Mesenchymal stem cell (in vitro differentiated cells and primary cell): ENCODE measurements around the gene SNAP25.

Experiments
- DNase-seq: peaks from one replicate; pipeline ENCODE4 v3.0.0-alpha.2; 2013
- H2AFZ ChIP-seq: one replicate; pipeline ENCODE4 v1.6.1; 2013; ENCODE audit warnings: low read depth, mild to moderate bottlenecking, control low read depth, inconsistent platforms, low read length, moderate library complexity
- H2AK5ac ChIP-seq: 2 replicates; pipeline ENCODE4 v1.6.1; 2013; ENCODE audit warnings: low read length, moderate library complexity, mild to moderate bottlenecking, inconsistent platforms; ENCODE audit not compliant: severe bottlenecking
- H2BK120ac ChIP-seq: one replicate; pipeline ENCODE4 v1.6.1; 2013; ENCODE audit warnings: low read depth, mild to moderate bottlenecking, inconsistent platforms, low read length, moderate library complexity
- H2BK12ac ChIP-seq, 2 experiments: one replicate each; pipeline ENCODE4 v1.6.1; 2013; ENCODE audit warnings: inconsistent platforms in 2 of 2, low read length in 2 of 2, mild to moderate bottlenecking in 2 of 2, moderate library complexity in 2 of 2, control low read depth in 1 of 2
- H2BK15ac ChIP-seq: one replicate; pipeline ENCODE4 v1.6.1; 2013; ENCODE audit warnings: mild to moderate bottlenecking, low read depth, inconsistent platforms; ENCODE audit not compliant: poor library complexity, severe bottlenecking
- H2BK5ac ChIP-seq: 2 replicates; pipeline ENCODE4 v1.6.1; 2013; ENCODE audit warnings: low read depth, mild to moderate bottlenecking, low read length, control low read depth, inconsistent platforms; ENCODE audit not compliant: poor library complexity, severe bottlenecking
- H3K14ac ChIP-seq, 2 experiments: one replicate each; pipeline ENCODE4 v1.6.1; 2013; ENCODE audit warnings: inconsistent platforms in 2 of 2, low read length in 2 of 2, control low read depth in 1 of 2, mild to moderate bottlenecking in 1 of 2, moderate library complexity in 1 of 2
- H3K18ac ChIP-seq, 2 experiments: one replicate each; pipeline ENCODE4 v1.6.1; 2013; ENCODE audit warnings: inconsistent platforms in 2 of 2, low read length in 2 of 2, control low read depth in 1 of 2, low read depth in 1 of 2, mild to moderate bottlenecking in 1 of 2
- H3K23ac ChIP-seq, 2 experiments: one replicate each; pipeline ENCODE4 v1.6.1; 2013; ENCODE audit warnings: inconsistent platforms in 2 of 2, low read length in 2 of 2, mild to moderate bottlenecking in 2 of 2, moderate library complexity in 2 of 2, control low read depth in 1 of 2
- H3K27ac ChIP-seq: 2 replicates; pipeline ENCODE4 v1.5.1; 2013; ENCODE audit warnings: mild to moderate bottlenecking, moderate library complexity, low read length, control low read depth, inconsistent platforms; ENCODE audit not compliant: poor library complexity, severe bottlenecking
- H3K27me3 ChIP-seq, 2 experiments: 2 replicates each; pipeline versions ENCODE4 v1.6.1 to v1.7.0; 2013; ENCODE audit warnings: low read length in 2 of 2, mild to moderate bottlenecking in 2 of 2, moderate library complexity in 2 of 2, control low read depth in 1 of 2, inconsistent platforms in 1 of 2; ENCODE audit not compliant: control insufficient read depth in 1 of 2, insufficient read depth in 1 of 2
- H3K36me3 ChIP-seq, 2 experiments: 2 replicates each; pipeline versions ENCODE4 v1.6.1 to v1.7.0; 2013; ENCODE audit warnings: low read length in 2 of 2, control low read depth in 1 of 2, inconsistent platforms in 1 of 2, low read depth in 1 of 2, mild to moderate bottlenecking in 1 of 2; ENCODE audit not compliant: insufficient read depth in 2 of 2, control insufficient read depth in 1 of 2
- H3K4ac ChIP-seq, 2 experiments: one replicate each; pipeline ENCODE4 v1.6.1; 2013; ENCODE audit warnings: inconsistent platforms in 2 of 2, low read length in 2 of 2, mild to moderate bottlenecking in 2 of 2, moderate library complexity in 2 of 2, control low read depth in 1 of 2, low read depth in 1 of 2
- H3K4me1 ChIP-seq: 2 replicates; pipeline ENCODE4 v1.6.1; 2013; ENCODE audit warnings: low read depth, low read length, control low read depth; ENCODE audit not compliant: control insufficient read depth, insufficient read depth
- H3K4me2 ChIP-seq: 2 replicates; pipeline ENCODE4 v1.6.1; 2013; ENCODE audit warnings: low read length, mild to moderate bottlenecking, inconsistent platforms; ENCODE audit not compliant: poor library complexity, severe bottlenecking
- H3K4me3 ChIP-seq, 2 experiments: 2 replicates each; pipeline versions ENCODE4 v1.5.1 to v1.7.0; 2013; ENCODE audit warnings: low read length in 2 of 2, mild to moderate bottlenecking in 2 of 2, control low read depth in 1 of 2, low read depth in 1 of 2; ENCODE audit not compliant: insufficient read depth in 1 of 2
- H3K79me1 ChIP-seq: replicated peaks from 2 replicates; pipeline ENCODE4 v1.6.1; 2013; ENCODE audit warnings: mild to moderate bottlenecking, control low read depth, low read length, inconsistent platforms; ENCODE audit not compliant: poor library complexity, severe bottlenecking
- H3K9ac ChIP-seq: 2 replicates; pipeline ENCODE4 v1.7.0; 2013; ENCODE audit warnings: mild to moderate bottlenecking, low read length, moderate library complexity
- H3K9me3 ChIP-seq: 2 replicates; pipeline ENCODE4 v1.7.0; 2013; ENCODE audit warnings: mild to moderate bottlenecking, low read length; ENCODE audit not compliant: control insufficient read depth
- H4K8ac ChIP-seq: one replicate; pipeline ENCODE4 v1.6.1; 2013; ENCODE audit warnings: inconsistent platforms, mild to moderate bottlenecking, low read length, moderate library complexity
- H4K91ac ChIP-seq: one replicate; pipeline ENCODE4 v1.6.1; 2013; ENCODE audit warnings: mild to moderate bottlenecking, low read length, inconsistent platforms
- WGBS: methylation state at CpG from one replicate; pipeline ENCODE4 v1.1.7; 2013; ENCODE audit warnings: mixed read lengths; 5-methylcytosine and 5-hydroxymethylcytosine counted together

SNAP25 gene

GRCh38 chr20:10278412-10278811, 59.8 kb downstream of the SNAP25 start:
- Histone ChIP-seq H3K4me2 (no peak overlapping the region), H3K4ac (no peak overlapping the region), H3K9me3 (no peaks in the 10 kb centered on the region), H3K27me3 (peaks cover 0 to 17% of the 10 kb centered on the region in 2 experiments), H2AK5ac (no peak overlapping the region), H3K9ac (no peak overlapping the region), H3K79me1 (no peaks in the 10 kb centered on the region), H3K23ac (no peak overlapping the region), H2BK5ac (no peak overlapping the region), H2BK120ac (no peak overlapping the region), H3K4me1 (no peaks in the 10 kb centered on the region), H3K27ac (no peak overlapping the region), H4K91ac (no peak overlapping the region), H2BK15ac (no peak overlapping the region), H3K4me3 (no peak overlapping the region), H4K8ac (no peak overlapping the region), H2AFZ (no peak overlapping the region), H3K18ac (no peak overlapping the region), H3K36me3 (no peaks in the 10 kb centered on the region), H3K14ac (no peak overlapping the region), H2BK12ac (no peak overlapping the region)
- DNase-seq = no peak
- WGBS = 100% methylated on average over 1 of the region's 4 CpGs

- Histone ChIP-seq H3K4me1 (no peaks in the 10 kb centered on the region), H4K8ac (no peak overlapping the region), H3K4me2 (no peak overlapping the region), H4K91ac (no peak overlapping the region), H3K79me1 (no peaks in the 10 kb centered on the region), H2BK5ac (no peak overlapping the region), H2BK120ac (no peak overlapping the region), H3K14ac (no peak overlapping the region), H3K27ac (no peak overlapping the region), H3K9ac (no peak overlapping the region), H2AK5ac (no peak overlapping the region), H3K4ac (no peak overlapping the region), H3K4me3 (no peak overlapping the region), H3K27me3 (peaks cover 0 to 17% of the 10 kb centered on the region in 2 experiments), H2BK12ac (no peak overlapping the region), H3K9me3 (no peaks in the 10 kb centered on the region), H3K36me3 (no peaks in the 10 kb centered on the region), H2BK15ac (no peak overlapping the region), H3K18ac (no peak overlapping the region), H2AFZ (no peak overlapping the region), H3K23ac (no peak overlapping the region)
- no peak for DNase-seq
- 76% methylated on average over 3 of the region's 5 CpGs for whole genome bisulfite sequencing
These were observed 61.6 kb downstream of the SNAP25 start for GRCh38 chr20:10280018-10280908.

- H3K4me1 ChIP-seq = no peaks in the 10 kb centered on the region
- H3K36me3 ChIP-seq = no peaks in the 10 kb centered on the region
- H3K27ac ChIP-seq = no peak overlapping the region
- no peak overlapping the region for H2BK15ac ChIP-seq
- H3K9ac ChIP-seq = no peak overlapping the region
- no peaks in the 10 kb centered on the region for H3K79me1 ChIP-seq
- WGBS = 60% methylated on average over 2 of the region's 2 CpGs
- peak overlapping the region; percentile 23 for H2AFZ ChIP-seq
- no peak overlapping the region for H4K91ac ChIP-seq
- no peak overlapping the region for H2BK5ac ChIP-seq
- no peak for DNase-seq
- H3K9me3 ChIP-seq = no peaks in the 10 kb centered on the region
- H2BK120ac ChIP-seq = no peak overlapping the region
- no peak overlapping the region for H3K23ac ChIP-seq
- H3K4me2 ChIP-seq = no peak overlapping the region
- no peak overlapping the region for H2AK5ac ChIP-seq
- peaks cover 0 to 17% of the 10 kb centered on the region in 2 experiments for H3K27me3 ChIP-seq
- H3K4ac ChIP-seq = no peak overlapping the region
- H2BK12ac ChIP-seq = no peak overlapping the region
- H4K8ac ChIP-seq = no peak overlapping the region
- H3K18ac ChIP-seq = no peak overlapping the region
- H3K4me3 ChIP-seq = no peak overlapping the region
- H3K14ac ChIP-seq = no peak overlapping the region
These were observed 63.3 kb downstream of the SNAP25 start for GRCh38 chr20:10281911-10282310.

- no peak overlapping the region for H2BK120ac ChIP-seq
- H3K4me3 ChIP-seq = no peak overlapping the region
- H4K91ac ChIP-seq = no peak overlapping the region
- H3K4me2 ChIP-seq = no peak overlapping the region
- peak; percentile 39 for DNase-seq
- no peak overlapping the region for H2BK12ac ChIP-seq
- H3K27me3 ChIP-seq = peaks cover 0 to 17% of the 10 kb centered on the region in 2 experiments
- no peak overlapping the region for H2AFZ ChIP-seq
- H4K8ac ChIP-seq = no peak overlapping the region
- no peak overlapping the region for H3K23ac ChIP-seq
- H2BK15ac ChIP-seq = no peak overlapping the region
- no peaks in the 10 kb centered on the region for H3K9me3 ChIP-seq
- no peaks in the 10 kb centered on the region for H3K4me1 ChIP-seq
- no peak overlapping the region for H3K18ac ChIP-seq
- H3K14ac ChIP-seq = no peak overlapping the region
- no peak overlapping the region for H3K27ac ChIP-seq
- H3K79me1 ChIP-seq = no peaks in the 10 kb centered on the region
- H3K4ac ChIP-seq = no peak overlapping the region
- no peak overlapping the region for H2BK5ac ChIP-seq
- H3K9ac ChIP-seq = no peak overlapping the region
- H2AK5ac ChIP-seq = no peak overlapping the region
- WGBS = 65% methylated on average over 3 of the region's 4 CpGs
- H3K36me3 ChIP-seq = no peaks in the 10 kb centered on the region
These were observed 64.4 kb downstream of the SNAP25 start for GRCh38 chr20:10282979-10283456.
